B cell (primary cell): Measurements from ENCODE around the gene INPP4A. TPM values are rescaled to one million over a fixed set of nuclear protein-coding genes. Genes with fewer than 3 reads are reported as not detected.

ENCODE experiments used
- ATAC-seq: fragments of 200-7000 bp; cut with Tn5 transposase; one replicate; pipeline ENCODE4 v1.10.0; 2021; ENCODE audit warnings: low read depth, mild to moderate bottlenecking, moderate number of reproducible peaks, moderate library complexity
- CTCF ChIA-PET: fragments of 350-600 bp; sonication (Branson Sonifier 250); formaldehyde crosslinking; loops from one replicate; lab custom pipeline; 2021; ENCODE audit warnings: antibody characterized with exemption, inconsistent platforms; lab: Charles Lee
- POLR2A ChIA-PET: fragments of 350-600 bp; sonication (Branson Sonifier 250); formaldehyde crosslinking; loops from one replicate; lab custom pipeline; 2021; ENCODE audit warnings: antibody characterized with exemption; lab: Charles Lee
- DNase-seq: peaks from one replicate; pipeline ENCODE4 v3.0.0; 2013
- H2AFZ ChIP-seq: 2 replicates; pipeline ENCODE4 v1.6.1; 2012; ENCODE audit warnings: mild to moderate bottlenecking, low read depth, low read length; ENCODE audit not compliant: insufficient read depth, poor library complexity, severe bottlenecking
- H3K27ac ChIP-seq, 2 donors: 1 replicate in 1 of 2; 2 replicates in 1 of 2; pipeline ENCODE4 v1.5.1; 2012 to 2013; ENCODE audit warnings: low read length in 2 of 2, mild to moderate bottlenecking in 2 of 2, moderate library complexity in 1 of 2
- H3K27me3 ChIP-seq, 4 experiments: fragments of 200-600 bp in 1 of 4; sonication (generic) in 1 of 4; replicated peaks in 1 of 4; 1 replicate in 2 of 4; 2 replicates in 2 of 4; pipeline versions ENCODE4 v1.6.1 to v1.7.0; 2013 to 2016; ENCODE audit warnings: low read length in 3 of 4, mild to moderate bottlenecking in 2 of 4, mixed read lengths in 1 of 4, moderate library complexity in 1 of 4; ENCODE audit not compliant: insufficient read depth in 4 of 4, control insufficient read depth in 3 of 4; ENCODE audit errors: control extremely low read depth in 1 of 4
- H3K36me3 ChIP-seq, 2 experiments: replicated peaks in 1 of 2; 1 replicate in 1 of 2; 2 replicates in 1 of 2; pipeline versions ENCODE4 v1.6.1 to v1.7.1; 2013; ENCODE audit warnings: low read length in 1 of 2; ENCODE audit not compliant: insufficient read depth in 2 of 2, control insufficient read depth in 1 of 2; ENCODE audit errors: control extremely low read depth in 1 of 2, extremely low read depth in 1 of 2
- H3K4me1 ChIP-seq, 2 donors: fragments of 200-600 bp in 1 of 2; sonication (generic) in 1 of 2; 1 replicate in 1 of 2; 2 replicates in 1 of 2; pipeline versions ENCODE4 v1.5.1 to v1.6.1; 2013 to 2017; ENCODE audit warnings: low read length in 2 of 2; ENCODE audit not compliant: control insufficient read depth in 2 of 2, insufficient read depth in 2 of 2
- H3K4me2 ChIP-seq: replicated peaks from 2 replicates; pipeline ENCODE3; 2012; ENCODE audit warnings: mild to moderate bottlenecking, low read depth, low read length; ENCODE audit not compliant: poor library complexity, severe bottlenecking
- H3K4me3 ChIP-seq, 5 experiments: fragments of 200-600 bp in 1 of 5; sonication (generic) in 1 of 5; 1 replicate in 3 of 5; 2 replicates in 2 of 5; pipeline versions ENCODE4 v1.5.1 to v1.7.0; 2011 to 2016; ENCODE audit warnings: low read length in 4 of 5, mild to moderate bottlenecking in 4 of 5, low read depth in 2 of 5, control low read depth in 1 of 5, moderate library complexity in 1 of 5; ENCODE audit not compliant: insufficient read depth in 1 of 5; ENCODE audit errors: control extremely low read depth in 1 of 5, extremely low read depth in 1 of 5
- H3K79me2 ChIP-seq: fragments of 200-600 bp; sonication (generic); one replicate; pipeline ENCODE4 v1.6.0; 2016; ENCODE audit warnings: low read length; ENCODE audit not compliant: control insufficient read depth, insufficient read depth
- H3K9ac ChIP-seq: fragments of 200-600 bp; sonication (generic); 2 replicates; pipeline ENCODE4 v1.6.1; 2017; ENCODE audit warnings: mild to moderate bottlenecking, low read length, moderate library complexity
- H3K9me3 ChIP-seq, 3 donors: one replicate each; pipeline versions ENCODE4 v1.6.1 to v1.7.1; 2013; ENCODE audit warnings: low read length in 2 of 3; ENCODE audit not compliant: control insufficient read depth in 2 of 3, insufficient read depth in 1 of 3; ENCODE audit errors: control extremely low read depth in 1 of 3
- H4K20me1 ChIP-seq: 2 replicates; pipeline ENCODE4 v1.6.0; 2012; ENCODE audit warnings: mild to moderate bottlenecking, low read length; ENCODE audit not compliant: insufficient read depth, control insufficient read depth, poor library complexity, severe bottlenecking
- H3K27ac Mint-ChIP-seq: one replicate; pipeline ENCODE4 v1.8.0; 2021; ENCODE audit warnings: mixed read lengths
- H3K27me3 Mint-ChIP-seq: one replicate; pipeline ENCODE4 v1.8.0; 2021; ENCODE audit warnings: mixed read lengths
- H3K4me1 Mint-ChIP-seq: one replicate; pipeline ENCODE4 v1.8.0; 2021; ENCODE audit warnings: mixed read lengths
- H3K4me3 Mint-ChIP-seq: one replicate; pipeline ENCODE4 v1.8.0; 2021; ENCODE audit warnings: mixed read lengths
- H3K9me3 Mint-ChIP-seq: one replicate; pipeline ENCODE4 v1.8.0; 2022; ENCODE audit warnings: mixed read lengths; ENCODE audit not compliant: insufficient read depth
- EZH2 ChIP-seq: IDR thresholded peaks from 2 replicates; pipeline ENCODE4 v1.6.1; 2012; ENCODE audit warnings: borderline replicate concordance, low read depth, mild to moderate bottlenecking, moderate library complexity, low read length; ENCODE audit not compliant: insufficient read depth, poor library complexity, severe bottlenecking
- WGBS: methylation state at CpG from one replicate; pipeline ENCODE4 v1.1.5; 2013; ENCODE audit warnings: missing lambda C conversion rate; ENCODE audit not compliant: insufficient coverage; 5-methylcytosine and 5-hydroxymethylcytosine counted together
- intact Hi-C: fragments of 100-400 bp; cut with micrococcal nuclease; formaldehyde crosslinking; loops from one replicate; pipeline ENCODE4 v1.10.0; 2022
- polyA plus RNA-seq: library from polyadenylated mRNA; depleted of rRNA; stranded (reverse); fragments of >200 nt; gene quantifications from 2 replicates; pipeline ENCODE4 v1.2.3, GENCODE V29; 2012
- total RNA-seq, 2 donors: library from RNA; stranded (reverse); fragments of 120-200 nt in 1 of 2; gene quantifications; 1 replicate in 1 of 2; 2 replicates in 1 of 2; pipeline versions ENCODE4 v1.2.3 to v1.2.4, GENCODE V29; 2013 to 2022
- TF ChIP-seq, protein P1 (sequence below): fragments of 200-600 bp; IDR thresholded peaks from one replicate; pipeline ENCODE4 v1.8.0; 2022; ENCODE audit warnings: antibody characterized with exemption, mild to moderate bottlenecking

INPP4A gene
- total and polyA plus RNA-seq, 2 donors (not counting 1 experiment from before 2014, with no cell fraction given), result 10.7 to 22.5 TPM

DNA sequence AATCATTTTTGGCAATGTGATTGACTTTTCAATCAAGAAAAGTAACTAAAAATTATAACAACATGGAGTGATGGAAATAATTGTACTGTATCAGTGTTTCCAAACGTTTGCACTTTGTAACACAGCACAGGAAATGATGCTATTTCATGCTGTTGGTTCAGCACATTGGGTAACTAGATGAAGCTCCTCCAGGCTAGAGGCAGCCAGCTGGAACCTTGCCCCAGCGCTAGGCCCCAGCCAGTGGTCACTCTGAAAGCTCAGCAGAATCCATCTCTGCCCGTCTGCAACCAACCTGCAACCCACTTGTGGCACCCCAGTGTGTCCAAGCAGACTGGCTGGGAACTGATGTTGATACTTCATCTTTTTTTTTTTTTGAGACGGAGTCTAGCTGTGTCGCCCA lies 179.0 kb downstream of the INPP4A start:
- H3K4me1 Mint-ChIP-seq, result no peaks in the 10 kb centered on the region
- ChIA-PET POLR2A (no interaction called here), CTCF (interaction anchor here (1.2 kb wide), 1 partner anchor 26 kb away, joined by 7 read pairs; no protein-coding TSS in a partner anchor)
- Histone ChIP-seq H3K9me3 (no peaks in the 10 kb centered on the region), H3K36me3 (no peaks in the 10 kb centered on the region), H3K27ac (no peak overlapping the region), H3K79me2 (no peaks in the 10 kb centered on the region), H3K4me2 (no peak overlapping the region), H4K20me1 (no peaks in the 10 kb centered on the region), H3K9ac (no peak overlapping the region), H3K4me3 (no peak overlapping the region), H3K4me1 (no peaks in the 10 kb centered on the region), H2AFZ (no peak overlapping the region), H3K27me3 (no peaks in the 10 kb centered on the region)
- 80% methylated on average over 3 of the region's 5 CpGs for WGBS
- ATAC-seq, result no peak
- no peaks in the 10 kb centered on the region for H3K27me3 Mint-ChIP-seq
- H3K9me3 Mint-ChIP-seq, result no peaks in the 10 kb centered on the region
- H3K27ac Mint-ChIP-seq, result no peak overlapping the region
- TF ChIP-seq, protein P1, sequence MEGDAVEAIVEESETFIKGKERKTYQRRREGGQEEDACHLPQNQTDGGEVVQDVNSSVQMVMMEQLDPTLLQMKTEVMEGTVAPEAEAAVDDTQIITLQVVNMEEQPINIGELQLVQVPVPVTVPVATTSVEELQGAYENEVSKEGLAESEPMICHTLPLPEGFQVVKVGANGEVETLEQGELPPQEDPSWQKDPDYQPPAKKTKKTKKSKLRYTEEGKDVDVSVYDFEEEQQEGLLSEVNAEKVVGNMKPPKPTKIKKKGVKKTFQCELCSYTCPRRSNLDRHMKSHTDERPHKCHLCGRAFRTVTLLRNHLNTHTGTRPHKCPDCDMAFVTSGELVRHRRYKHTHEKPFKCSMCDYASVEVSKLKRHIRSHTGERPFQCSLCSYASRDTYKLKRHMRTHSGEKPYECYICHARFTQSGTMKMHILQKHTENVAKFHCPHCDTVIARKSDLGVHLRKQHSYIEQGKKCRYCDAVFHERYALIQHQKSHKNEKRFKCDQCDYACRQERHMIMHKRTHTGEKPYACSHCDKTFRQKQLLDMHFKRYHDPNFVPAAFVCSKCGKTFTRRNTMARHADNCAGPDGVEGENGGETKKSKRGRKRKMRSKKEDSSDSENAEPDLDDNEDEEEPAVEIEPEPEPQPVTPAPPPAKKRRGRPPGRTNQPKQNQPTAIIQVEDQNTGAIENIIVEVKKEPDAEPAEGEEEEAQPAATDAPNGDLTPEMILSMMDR, result no peak
- no peak for TF ChIP-seq EZH2
- intact Hi-C loops, result no loop called here
- no peak overlapping the region for H3K4me3 Mint-ChIP-seq
- DNase-seq, result no peak

DNA sequence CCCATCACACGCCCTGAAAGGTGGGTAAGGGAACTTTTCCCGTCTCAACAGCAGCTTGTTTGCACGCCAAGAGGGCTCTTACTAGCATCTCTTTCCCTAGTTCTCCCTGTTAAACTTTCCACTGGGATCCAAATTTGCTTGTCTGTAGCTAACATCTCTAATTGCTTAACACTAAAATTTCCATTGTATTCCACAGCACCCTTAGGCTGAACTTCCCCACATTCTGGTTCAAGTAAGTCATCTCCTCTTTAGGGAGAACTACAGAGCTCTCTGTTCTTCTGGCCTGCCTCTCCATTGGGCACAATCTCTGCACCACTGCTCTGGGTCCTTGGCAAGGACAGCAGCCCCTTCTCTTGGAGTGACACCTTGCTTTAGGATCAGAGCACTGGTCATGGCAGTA lies 187.7 kb downstream of the INPP4A start:
- DNase-seq (no peak), ATAC-seq (no peak)
- Histone ChIP-seq H3K4me2 (no peak overlapping the region), H3K9me3 (no peaks in the 10 kb centered on the region), H3K27me3 (no peaks in the 10 kb centered on the region), H4K20me1 (no peaks in the 10 kb centered on the region), H3K27ac (no peak overlapping the region), H2AFZ (no peak overlapping the region), H3K4me3 (no peak overlapping the region), H3K36me3 (peaks cover 3 to 22% of the 10 kb centered on the region in 2 experiments), H3K4me1 (peaks cover 0 to under 1% of the 10 kb centered on the region in 2 donors), H3K79me2 (no peaks in the 10 kb centered on the region), H3K9ac (no peak overlapping the region)
- no peaks in the 10 kb centered on the region for H3K9me3 Mint-ChIP-seq
- no peaks in the 10 kb centered on the region for H3K27me3 Mint-ChIP-seq
- peaks cover 2% of the 10 kb centered on the region for H3K4me1 Mint-ChIP-seq
- ChIA-PET POLR2A (no interaction called here), CTCF (interaction anchor here (2.1 kb wide), 1 partner anchor 17 kb away, joined by 11 read pairs; no protein-coding TSS in a partner anchor)
- no peak overlapping the region for H3K4me3 Mint-ChIP-seq
- WGBS, result 100% methylated on average over 3 of the region's 3 CpGs
- no peak for TF ChIP-seq EZH2
- TF ChIP-seq, protein P1, result no peak
- H3K27ac Mint-ChIP-seq, result no peak overlapping the region
- intact Hi-C loops, result no loop called here
